HL-60/S4 (cell line): ENCODE data around the gene CREB3L2.

Experiments used
- in situ Hi-C: fragments of 300-500 bp; cut with MboI; formaldehyde crosslinking; loops from 2 replicates; pipeline ENCODE4 v1.14.3; 2022; ENCODE audit warnings: low sequenced_read_pairs

CREB3L2 gene

GRCh38 chr7:137956183-137956582 lies 45.7 kb downstream of the CREB3L2 start:
- in situ Hi-C loops = no loop called here

GRCh38 chr7:137954614-137955013 lies 47.3 kb downstream of the CREB3L2 start:
- in situ Hi-C loops = no loop called here

GRCh38 chr7:137953665-137954470 lies 48.0 kb downstream of the CREB3L2 start:
- in situ Hi-C loops = no loop called here

GRCh38 chr7:137953043-137953664 lies 48.7 kb downstream of the CREB3L2 start:
- in situ Hi-C loops = no loop called here

GRCh38 chr7:137952426-137952805 lies 49.5 kb downstream of the CREB3L2 start:
- in situ Hi-C loops = no loop called here

GRCh38 chr7:137951700-137952425 lies 50.0 kb downstream of the CREB3L2 start:
- in situ Hi-C loops = no loop called here

GRCh38 chr7:137950967-137951366 lies 50.9 kb downstream of the CREB3L2 start:
- in situ Hi-C loops = no loop called here

- in situ Hi-C loops = no loop called here
Measured at GRCh38 chr7:137950263-137950621, 51.6 kb downstream of the CREB3L2 start.

GRCh38 chr7:137949416-137950262 lies 52.2 kb downstream of the CREB3L2 start:
- in situ Hi-C loops = no loop called here

GRCh38 chr7:137948845-137949330 lies 53.0 kb downstream of the CREB3L2 start:
- in situ Hi-C loops = no loop called here

GRCh38 chr7:137948083-137948844 lies 53.6 kb downstream of the CREB3L2 start:
- in situ Hi-C loops = no loop called here

- in situ Hi-C loops = no loop called here
Measured at GRCh38 chr7:137947046-137947445, 54.8 kb downstream of the CREB3L2 start.

- in situ Hi-C loops = no loop called here
Measured at GRCh38 chr7:137946011-137946410, 55.9 kb downstream of the CREB3L2 start.

- in situ Hi-C loops = no loop called here
Measured at GRCh38 chr7:137944168-137944567, 57.7 kb downstream of the CREB3L2 start.

- in situ Hi-C loops = no loop called here
Measured at GRCh38 chr7:137943132-137943551, 58.7 kb downstream of the CREB3L2 start.

- in situ Hi-C loops = no loop called here
Measured at GRCh38 chr7:137942484-137943115, 59.3 kb downstream of the CREB3L2 start.

GRCh38 chr7:137940656-137941518 lies 61.0 kb downstream of the CREB3L2 start:
- in situ Hi-C loops = no loop called here

GRCh38 chr7:137940218-137940617 lies 61.7 kb downstream of the CREB3L2 start:
- in situ Hi-C loops = no loop called here

- in situ Hi-C loops = no loop called here
Measured at GRCh38 chr7:137937202-137937560, 64.7 kb downstream of the CREB3L2 start.
